ENCODE data around the gene DOCK7.
"Not testable (repeated sequence)": the region's sequence is repeated elsewhere in the genome, so short reads cannot be mapped to it uniquely, and the experiment has no call there.

DOCK7 gene

GRCh38 chr1:62613325-62613727 is 74.9 kb downstream of the DOCK7 start:
- Histone ChIP-seq H3K4me1 (ENCODE audit: control insufficient read depth, insufficient read depth, low read length) (no peaks in the 10 kb centered on the region), H3K9ac (ENCODE audit: low read length in 2 of 2) (no peak overlapping the region), H3K4me3 (ENCODE audit: low read length in 2 of 2) (no peak overlapping the region), H3K9me3 (ENCODE audit: control insufficient read depth in 2 of 2, low read length in 2 of 2) (no peaks in the 10 kb centered on the region), H3K27ac (ENCODE audit: low read length) (no peak overlapping the region), H3K36me3 (ENCODE audit: control insufficient read depth in 2 of 2, insufficient read depth in 2 of 2, low read length in 2 of 2) (peaks cover 0 to 4% of the 10 kb centered on the region in 2 donors), H3K27me3 (ENCODE audit: control insufficient read depth in 1 of 2, insufficient read depth in 2 of 2, low read length in 2 of 2) (no peaks in the 10 kb centered on the region)

- Histone ChIP-seq H3K27me3 (ENCODE audit: control insufficient read depth in 1 of 2, insufficient read depth in 2 of 2, low read length in 2 of 2) (no peaks in the 10 kb centered on the region), H3K9ac (ENCODE audit: low read length in 2 of 2) (no peak overlapping the region), H3K9me3 (ENCODE audit: control insufficient read depth in 2 of 2, low read length in 2 of 2) (no peaks in the 10 kb centered on the region), H3K4me3 (ENCODE audit: low read length in 2 of 2) (no peak overlapping the region), H3K4me1 (ENCODE audit: control insufficient read depth, insufficient read depth, low read length) (no peaks in the 10 kb centered on the region), H3K27ac (ENCODE audit: low read length) (no peak overlapping the region), H3K36me3 (ENCODE audit: control insufficient read depth in 2 of 2, insufficient read depth in 2 of 2, low read length in 2 of 2) (no peaks in the 10 kb centered on the region)
Observed at GRCh38 chr1:62612770-62613169, 75.4 kb downstream of the DOCK7 start.

GRCh38 chr1:62610588-62610987 is 77.6 kb downstream of the DOCK7 start:
- not testable (repeated sequence) for H3K36me3 ChIP-seq (ENCODE audit: control insufficient read depth in 2 of 2, insufficient read depth in 2 of 2, low read length in 2 of 2); H3K27me3 ChIP-seq (ENCODE audit: control insufficient read depth in 1 of 2, insufficient read depth in 2 of 2, low read length in 2 of 2); H3K9ac ChIP-seq (ENCODE audit: low read length in 2 of 2); H3K4me3 ChIP-seq (ENCODE audit: low read length in 2 of 2); H3K4me1 ChIP-seq (ENCODE audit: control insufficient read depth, insufficient read depth, low read length); H3K27ac ChIP-seq (ENCODE audit: low read length); H3K9me3 ChIP-seq (ENCODE audit: control insufficient read depth in 2 of 2, low read length in 2 of 2)

GRCh38 chr1:62608905-62609304 is 79.3 kb downstream of the DOCK7 start:
- Histone ChIP-seq H3K9me3 (ENCODE audit: control insufficient read depth in 2 of 2, low read length in 2 of 2) (no peaks in the 10 kb centered on the region), H3K36me3 (ENCODE audit: control insufficient read depth in 2 of 2, insufficient read depth in 2 of 2, low read length in 2 of 2) (no peaks in the 10 kb centered on the region), H3K27me3 (ENCODE audit: control insufficient read depth in 1 of 2, insufficient read depth in 2 of 2, low read length in 2 of 2) (no peaks in the 10 kb centered on the region), H3K9ac (ENCODE audit: low read length in 2 of 2) (no peak overlapping the region), H3K4me3 (ENCODE audit: low read length in 2 of 2) (no peak overlapping the region), H3K4me1 (ENCODE audit: control insufficient read depth, insufficient read depth, low read length) (no peaks in the 10 kb centered on the region), H3K27ac (ENCODE audit: low read length) (no peak overlapping the region)

- Histone ChIP-seq H3K27me3 (ENCODE audit: control insufficient read depth in 1 of 2, insufficient read depth in 2 of 2, low read length in 2 of 2) (no peaks in the 10 kb centered on the region), H3K27ac (ENCODE audit: low read length) (no peak overlapping the region), H3K9me3 (ENCODE audit: control insufficient read depth in 2 of 2, low read length in 2 of 2) (no peaks in the 10 kb centered on the region), H3K9ac (ENCODE audit: low read length in 2 of 2) (no peak overlapping the region), H3K4me3 (ENCODE audit: low read length in 2 of 2) (no peak overlapping the region), H3K4me1 (ENCODE audit: control insufficient read depth, insufficient read depth, low read length) (no peaks in the 10 kb centered on the region), H3K36me3 (ENCODE audit: control insufficient read depth in 2 of 2, insufficient read depth in 2 of 2, low read length in 2 of 2) (no peaks in the 10 kb centered on the region)
Observed at GRCh38 chr1:62601457-62601856, 86.7 kb downstream of the DOCK7 start.

GRCh38 chr1:62599044-62599443 is 89.1 kb downstream of the DOCK7 start:
- no peaks in the 10 kb centered on the region for H3K9me3 ChIP-seq (ENCODE audit: control insufficient read depth in 2 of 2, low read length in 2 of 2)
- no peak overlapping the region for H3K9ac ChIP-seq (ENCODE audit: low read length in 2 of 2)
- H3K27me3 ChIP-seq (ENCODE audit: control insufficient read depth in 1 of 2, insufficient read depth in 2 of 2, low read length in 2 of 2): no peaks in the 10 kb centered on the region
- H3K27ac ChIP-seq (ENCODE audit: low read length): no peak overlapping the region
- no peaks in the 10 kb centered on the region for H3K4me1 ChIP-seq (ENCODE audit: control insufficient read depth, insufficient read depth, low read length)
- H3K4me3 ChIP-seq (ENCODE audit: low read length in 2 of 2): no peak overlapping the region
- H3K36me3 ChIP-seq (ENCODE audit: control insufficient read depth in 2 of 2, insufficient read depth in 2 of 2, low read length in 2 of 2): no peaks in the 10 kb centered on the region

- Histone ChIP-seq H3K9ac (ENCODE audit: low read length in 2 of 2) (no peak within 1 kb of the TSS), H3K36me3 (ENCODE audit: control insufficient read depth in 2 of 2, insufficient read depth in 2 of 2, low read length in 2 of 2) (no peaks in the 10 kb centered on the region), H3K27ac (ENCODE audit: low read length) (no peak within 1 kb of the TSS), H3K27me3 (ENCODE audit: control insufficient read depth in 1 of 2, insufficient read depth in 2 of 2, low read length in 2 of 2) (no peaks in the 10 kb centered on the region), H3K4me1 (ENCODE audit: control insufficient read depth, insufficient read depth, low read length) (no peaks in the 10 kb centered on the region), H3K9me3 (ENCODE audit: control insufficient read depth in 2 of 2, low read length in 2 of 2) (no peaks in the 10 kb centered on the region), H3K4me3 (ENCODE audit: low read length in 2 of 2) (no peak within 1 kb of the TSS)
Observed at GRCh38 chr1:62597281-62597680, 90.9 kb downstream of the DOCK7 start, which contains the start of gene ANGPTL3. Gene ANGPTL3 (plus strand): TSS chr1:62597520. CDS start chr1:62597567, 47 bp downstream.

- Histone ChIP-seq H3K27ac (ENCODE audit: low read length) (no peak overlapping the region), H3K4me3 (ENCODE audit: low read length in 2 of 2) (no peak overlapping the region)
Observed at GRCh38 chr1:62595647-62596046, 92.5 kb downstream of the DOCK7 start.

GRCh38 chr1:62593825-62594394 is 94.3 kb downstream of the DOCK7 start:
- H3K9me3 ChIP-seq (ENCODE audit: control insufficient read depth in 2 of 2, low read length in 2 of 2): no peaks in the 10 kb centered on the region
- H3K27me3 ChIP-seq (ENCODE audit: control insufficient read depth in 1 of 2, insufficient read depth in 2 of 2, low read length in 2 of 2): no peaks in the 10 kb centered on the region
- H3K4me1 ChIP-seq (ENCODE audit: control insufficient read depth, insufficient read depth, low read length): no peaks in the 10 kb centered on the region
- H3K9ac ChIP-seq (ENCODE audit: low read length in 2 of 2): no peak overlapping the region
- no peak overlapping the region for H3K27ac ChIP-seq (ENCODE audit: low read length)
- H3K4me3 ChIP-seq (ENCODE audit: low read length in 2 of 2): no peak overlapping the region
- H3K36me3 ChIP-seq (ENCODE audit: control insufficient read depth in 2 of 2, insufficient read depth in 2 of 2, low read length in 2 of 2): no peaks in the 10 kb centered on the region

More at GRCh38 chr1:62595647-62596046, 92.5 kb downstream of the DOCK7 start:
- Histone ChIP-seq H3K9ac (ENCODE audit: low read length in 2 of 2) (no peak overlapping the region), H3K4me1 (ENCODE audit: control insufficient read depth, insufficient read depth, low read length) (no peaks in the 10 kb centered on the region), H3K36me3 (ENCODE audit: control insufficient read depth in 2 of 2, insufficient read depth in 2 of 2, low read length in 2 of 2) (no peaks in the 10 kb centered on the region), H3K27me3 (ENCODE audit: control insufficient read depth in 1 of 2, insufficient read depth in 2 of 2, low read length in 2 of 2) (no peaks in the 10 kb centered on the region), H3K9me3 (ENCODE audit: control insufficient read depth in 2 of 2, low read length in 2 of 2) (no peaks in the 10 kb centered on the region)

GRCh38 chr1:62590970-62591368 is 97.2 kb downstream of the DOCK7 start:
- Histone ChIP-seq H3K9me3 (ENCODE audit: control insufficient read depth in 2 of 2, low read length in 2 of 2) (no peaks in the 10 kb centered on the region), H3K36me3 (ENCODE audit: control insufficient read depth in 2 of 2, insufficient read depth in 2 of 2, low read length in 2 of 2) (no peaks in the 10 kb centered on the region), H3K27me3 (ENCODE audit: control insufficient read depth in 1 of 2, insufficient read depth in 2 of 2, low read length in 2 of 2) (no peaks in the 10 kb centered on the region), H3K4me3 (ENCODE audit: low read length in 2 of 2) (no peak overlapping the region), H3K4me1 (ENCODE audit: control insufficient read depth, insufficient read depth, low read length) (no peaks in the 10 kb centered on the region), H3K27ac (ENCODE audit: low read length) (no peak overlapping the region), H3K9ac (ENCODE audit: low read length in 2 of 2) (no peak overlapping the region)

- no peak overlapping the region for H3K4me3 ChIP-seq (ENCODE audit: low read length in 2 of 2)
- no peaks in the 10 kb centered on the region for H3K27me3 ChIP-seq (ENCODE audit: control insufficient read depth in 1 of 2, insufficient read depth in 2 of 2, low read length in 2 of 2)
- H3K9ac ChIP-seq (ENCODE audit: low read length in 2 of 2): no peak overlapping the region
- H3K9me3 ChIP-seq (ENCODE audit: control insufficient read depth in 2 of 2, low read length in 2 of 2): no peaks in the 10 kb centered on the region
- H3K36me3 ChIP-seq (ENCODE audit: control insufficient read depth in 2 of 2, insufficient read depth in 2 of 2, low read length in 2 of 2): no peaks in the 10 kb centered on the region
- H3K4me1 ChIP-seq (ENCODE audit: control insufficient read depth, insufficient read depth, low read length): no peaks in the 10 kb centered on the region
- H3K27ac ChIP-seq (ENCODE audit: low read length): no peak overlapping the region
Observed at GRCh38 chr1:62590255-62590969, 97.8 kb downstream of the DOCK7 start.

Data from stomach smooth muscle (tissue), 2 donors.